ENCODE results near the gene NOS2.
"Not testable (repeated sequence)": the region's sequence is repeated elsewhere in the genome, so short reads cannot be mapped to it uniquely, and the experiment has no call there.

Gene NOS2

GRCh38 chr17:27740541-27740940 is 59.8 kb downstream of the NOS2 start:
- FAIRE-seq; DNase-seq (ENCODE audit: insufficient read length, low spot score): not testable (repeated sequence)

DNA sequence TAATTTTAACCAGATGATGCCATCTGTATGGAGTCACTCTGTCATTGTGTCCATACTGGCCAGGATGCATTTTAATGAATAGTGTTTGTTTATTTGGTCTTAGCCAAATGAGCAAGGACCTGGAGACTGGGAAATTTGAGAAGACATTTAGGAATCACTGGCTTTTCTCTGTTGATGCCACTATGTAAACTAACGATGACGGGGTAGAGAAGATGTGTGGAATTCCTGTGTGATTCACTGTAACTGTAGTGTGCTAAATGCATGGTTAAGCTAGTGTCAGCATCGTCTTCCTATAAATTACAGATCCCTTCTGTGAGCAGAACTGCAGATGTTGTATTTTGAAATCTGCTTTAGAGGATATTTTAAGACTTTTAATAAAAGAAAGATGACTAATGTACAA is 66.6 kb downstream of the NOS2 start:
- DNase-seq (ENCODE audit: insufficient read length, low spot score) (no peak), FAIRE-seq (no peak)

- DNase-seq (ENCODE audit: insufficient read length, low spot score); FAIRE-seq: not testable (repeated sequence)
Measured at GRCh38 chr17:27732746-27733145, 67.6 kb downstream of the NOS2 start.

- FAIRE-seq; DNase-seq (ENCODE audit: insufficient read length, low spot score): not testable (repeated sequence)
Measured at GRCh38 chr17:27725982-27726381, 74.3 kb downstream of the NOS2 start.

GRCh38 chr17:27721797-27722196 is 78.5 kb downstream of the NOS2 start:
- FAIRE-seq, result no peak

More at GRCh38 chr17:27721797-27722196, 78.5 kb downstream of the NOS2 start:
- DNase-seq (ENCODE audit: insufficient read length, low spot score), result no peak

All from GM19239 (cell line).